ENCODE results near the gene LIMK1.
"Not testable (repeated sequence)": the region's sequence is repeated elsewhere in the genome, so short reads cannot be mapped to it uniquely, and the experiment has no call there.

LIMK1 gene

GRCh38 chr7:74083117-74083876 is at the start of gene LIMK1:
Gene LIMK1 (plus strand): TSS chr7:74083804. CDS start chr7:74083991, 187 bp downstream.
- peak; percentile 80 to 87 for DNase-seq

- DNase-seq: no peak
Measured at GRCh38 chr7:74037609-74038008, 46.0 kb upstream of the LIMK1 start.

GRCh38 chr7:74038194-74038961 is 45.2 kb upstream of the LIMK1 start:
- no peak for DNase-seq

DNA sequence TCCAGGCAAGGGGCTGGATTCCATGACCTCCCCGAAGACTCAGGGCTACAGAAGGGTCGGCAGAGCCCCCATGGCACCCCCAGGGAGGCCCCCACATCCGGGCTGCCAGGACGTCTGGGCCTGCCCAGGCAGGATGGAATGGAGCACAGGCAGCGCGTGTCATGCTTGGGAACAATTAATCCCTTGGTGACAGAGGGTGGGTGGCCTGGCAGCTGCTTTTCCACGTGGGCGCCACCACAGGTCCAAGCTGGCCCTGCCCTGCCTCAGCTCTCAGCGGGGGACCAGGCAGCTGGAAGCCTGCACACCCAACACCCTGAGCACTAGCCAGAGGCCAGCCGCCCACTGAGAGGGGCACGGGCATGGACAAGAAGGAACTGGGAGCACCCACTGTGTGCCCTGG is 44.3 kb upstream of the LIMK1 start:
- DNase-seq: no peak

- no peak for DNase-seq
Measured at GRCh38 chr7:74040101-74040790, 43.4 kb upstream of the LIMK1 start.

DNA sequence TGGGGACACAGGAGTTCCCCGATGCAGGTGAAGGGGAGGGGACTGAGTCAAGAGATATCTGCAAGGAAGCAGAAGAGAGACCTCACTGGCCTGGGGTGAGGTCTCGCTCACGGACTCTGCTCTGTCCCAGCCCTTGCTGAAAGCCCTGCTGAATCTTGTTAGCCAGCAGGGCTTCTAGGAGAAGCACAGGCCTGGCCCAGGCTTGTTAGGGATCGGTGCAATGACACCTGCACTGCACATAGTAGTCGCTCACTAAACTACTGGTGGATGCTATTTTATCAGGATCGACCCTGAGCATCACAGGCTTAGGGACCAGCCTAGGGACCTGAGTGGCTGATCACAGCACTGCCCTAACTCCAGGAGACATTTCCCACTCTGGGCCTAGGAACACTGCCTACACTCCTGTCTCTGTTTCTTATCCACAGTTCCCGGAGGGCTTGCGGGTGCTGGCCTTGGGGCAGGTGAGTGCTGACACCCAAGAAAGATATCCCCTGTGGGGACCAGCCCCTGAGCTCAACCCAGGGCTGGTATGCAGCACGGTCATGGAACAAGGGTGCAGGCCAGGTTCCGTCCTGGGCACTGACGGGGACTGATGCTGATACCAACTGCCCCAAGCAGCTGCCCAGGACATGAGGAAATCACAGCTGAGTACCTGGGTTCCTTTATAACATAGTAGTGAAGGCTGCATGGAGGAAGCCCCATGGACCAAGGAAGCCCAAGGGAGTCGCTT is 42.6 kb upstream of the LIMK1 start:
- no peak for DNase-seq

GRCh38 chr7:74042746-74043522 is 40.7 kb upstream of the LIMK1 start:
- DNase-seq: no peak

- no peak for DNase-seq
Measured at GRCh38 chr7:74043523-74043951, 40.1 kb upstream of the LIMK1 start.

DNA sequence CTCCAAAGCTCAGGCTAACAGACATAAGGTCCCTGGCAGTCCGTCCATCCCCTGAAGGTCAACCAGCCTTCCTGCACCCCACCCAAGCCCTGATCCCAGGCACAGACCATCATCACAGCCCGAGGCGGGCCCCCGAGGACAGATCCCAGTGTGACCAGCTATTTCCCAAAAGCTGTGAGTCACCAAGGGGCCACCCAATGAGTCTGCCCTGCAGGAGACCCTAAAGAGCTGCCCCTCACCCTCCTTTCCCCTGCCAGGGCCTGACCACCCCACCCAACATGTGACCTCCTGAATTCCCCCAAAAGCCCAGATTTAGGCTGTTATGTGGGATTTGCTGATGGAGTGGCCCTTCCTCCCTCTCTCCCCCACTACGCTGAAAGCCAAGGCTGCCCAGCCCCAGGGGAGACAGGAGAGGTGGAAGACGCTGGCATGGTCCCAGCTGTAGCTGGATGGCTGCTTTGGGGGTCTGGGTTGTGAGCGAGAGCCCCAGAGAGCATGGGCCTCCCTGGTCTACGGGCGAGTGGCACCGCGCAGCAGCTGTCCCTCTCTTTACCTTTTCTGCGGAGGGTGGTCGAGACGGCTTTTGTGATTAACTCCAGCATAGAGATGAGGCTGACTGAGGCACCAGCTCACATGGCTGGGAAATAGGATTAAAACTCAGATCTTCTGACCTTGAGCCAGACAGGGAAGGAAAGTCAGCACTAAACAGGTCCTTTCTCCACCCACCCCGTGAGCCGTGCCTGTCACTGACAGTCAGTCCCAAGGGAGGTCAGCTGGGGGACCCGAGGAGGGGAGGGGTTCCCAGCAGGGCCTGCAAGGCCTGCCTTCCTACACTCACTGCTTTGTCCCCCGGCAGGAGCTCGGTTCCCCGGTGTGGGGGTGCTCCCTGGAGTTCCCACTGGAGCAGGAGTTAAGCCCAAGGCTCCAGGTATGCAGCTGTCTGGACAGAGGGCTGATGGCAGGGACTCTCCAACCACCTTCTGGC is 38.9 kb upstream of the LIMK1 start:
- no peak for DNase-seq

DNA sequence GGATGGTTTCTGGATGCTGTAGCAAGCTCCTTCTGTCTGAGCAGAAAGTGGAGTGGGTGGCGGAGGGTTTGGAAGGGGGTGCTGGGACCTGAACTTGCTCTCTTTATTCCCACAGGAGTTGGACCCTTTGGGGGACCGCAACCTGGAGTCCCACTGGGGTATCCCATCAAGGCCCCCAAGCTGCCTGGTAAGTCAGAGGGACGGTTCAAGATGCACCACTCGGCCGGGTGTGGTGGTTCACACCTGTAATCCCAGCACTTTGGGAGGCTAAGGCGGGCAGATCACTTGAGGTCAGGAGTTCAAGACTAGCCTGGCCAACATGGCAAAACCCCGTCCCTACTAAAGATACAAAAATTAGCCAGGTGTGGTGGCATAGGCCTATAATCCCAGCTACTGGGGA is 37.0 kb upstream of the LIMK1 start:
- DNase-seq: not testable (repeated sequence)

DNA sequence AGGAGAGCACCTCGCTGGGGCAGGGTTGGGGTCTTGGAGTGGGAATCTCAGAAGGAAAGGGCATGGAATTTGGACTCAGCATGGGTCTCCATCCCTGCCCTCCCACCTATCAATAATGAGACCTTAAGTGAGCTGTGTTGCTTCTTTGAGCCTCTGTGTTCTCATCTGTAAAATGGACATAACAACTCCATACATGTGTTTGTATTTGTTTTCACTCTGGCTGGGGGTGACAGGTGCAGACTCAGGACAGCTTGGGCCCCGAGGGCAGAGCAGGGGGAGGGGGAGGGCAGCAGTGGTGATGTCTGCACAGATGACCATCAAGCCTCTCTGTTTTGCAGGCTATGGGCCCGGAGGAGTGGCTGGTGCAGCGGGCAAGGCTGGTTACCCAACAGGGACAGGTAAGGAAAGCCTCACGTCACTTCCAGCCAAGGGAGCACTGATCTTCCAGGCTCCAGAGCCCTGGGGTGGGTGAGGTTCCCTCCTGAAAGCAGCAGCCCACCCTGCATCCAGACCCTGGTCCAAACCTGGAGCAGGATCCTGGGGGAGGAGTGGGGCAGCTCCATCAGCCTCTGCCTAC is 35.7 kb upstream of the LIMK1 start:
- no peak for DNase-seq

GRCh38 chr7:74048999-74049599 is 34.5 kb upstream of the LIMK1 start:
- DNase-seq: no peak

- DNase-seq: no peak
Measured at GRCh38 chr7:74049997-74050798, 33.4 kb upstream of the LIMK1 start.

DNA sequence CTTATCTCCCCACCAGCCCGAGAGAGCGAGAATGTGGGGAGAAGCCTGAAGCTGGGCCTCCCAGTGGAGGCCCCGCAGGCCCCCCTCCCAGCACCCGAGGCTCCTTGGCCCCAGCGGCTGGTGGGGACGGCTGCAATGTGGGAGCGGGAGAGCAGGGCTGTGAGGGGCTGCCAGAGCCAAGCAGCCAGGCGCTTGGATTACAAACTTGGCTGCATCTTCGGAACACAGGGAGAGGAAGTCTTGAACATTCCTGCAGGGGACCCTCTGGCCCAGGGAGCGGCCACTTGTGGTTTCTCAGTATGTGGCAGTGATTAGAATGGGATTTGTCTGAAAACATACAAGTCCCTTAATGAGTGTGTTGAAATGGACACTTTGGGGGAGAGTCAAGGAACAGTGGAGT is 32.4 kb upstream of the LIMK1 start:
- DNase-seq: no peak

DNA sequence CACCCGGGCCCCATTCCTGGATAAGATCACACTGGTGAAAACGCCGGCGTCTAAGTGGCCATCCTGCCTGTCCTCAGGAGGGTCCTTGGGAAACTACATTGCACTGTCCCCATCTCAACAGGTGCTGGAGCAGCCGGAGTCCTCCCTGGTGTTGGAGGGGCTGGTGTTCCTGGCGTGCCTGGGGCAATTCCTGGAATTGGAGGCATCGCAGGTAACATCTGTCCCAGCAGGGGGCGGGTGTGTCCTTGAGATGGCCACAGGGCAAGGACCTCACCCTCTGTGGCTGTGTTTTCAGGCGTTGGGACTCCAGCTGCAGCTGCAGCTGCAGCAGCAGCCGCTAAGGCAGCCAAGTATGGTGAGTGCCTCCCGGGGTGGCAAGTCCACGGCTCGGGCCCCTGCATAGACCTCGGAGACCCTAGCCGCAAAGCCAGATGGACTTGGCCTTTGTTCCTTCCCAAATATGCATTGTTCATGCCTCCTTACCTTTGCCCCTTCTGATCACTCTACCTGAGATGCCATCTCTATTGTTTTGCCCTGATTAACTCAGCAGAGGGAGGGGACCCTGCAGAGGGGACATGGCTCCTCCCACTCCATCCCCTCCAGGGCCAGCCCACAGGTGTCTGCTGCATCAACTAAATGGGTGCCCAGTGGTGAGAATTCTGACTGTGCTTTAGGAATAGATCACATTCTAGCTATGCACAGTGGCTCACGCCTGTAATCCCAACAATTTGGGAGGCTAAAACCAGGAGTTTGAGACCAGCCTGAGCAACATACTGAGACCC is 31.8 kb upstream of the LIMK1 start:
- DNase-seq: no peak

DNA sequence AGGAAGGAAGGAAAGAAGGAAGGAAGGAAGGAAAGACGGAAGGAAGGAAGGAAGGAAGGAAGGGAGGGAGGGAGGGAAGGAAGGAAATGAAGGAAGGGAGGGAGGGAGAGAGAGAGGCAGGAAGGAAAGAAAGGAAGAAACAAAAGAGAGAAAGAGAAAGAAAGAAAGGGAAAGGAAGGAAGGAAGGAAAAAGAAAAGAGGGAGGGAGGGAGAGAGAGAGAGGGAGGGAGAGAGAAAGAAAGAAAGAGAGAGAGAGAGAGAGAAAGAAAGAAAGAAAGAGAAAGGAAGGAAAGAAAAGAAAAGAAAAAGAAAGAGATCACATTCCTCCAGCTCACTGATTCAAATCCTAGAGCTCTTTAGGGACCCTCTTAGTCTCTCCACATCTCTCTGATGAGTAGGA is 31.0 kb upstream of the LIMK1 start:
- no peak for DNase-seq

GRCh38 chr7:74053589-74054186 is 29.9 kb upstream of the LIMK1 start:
- no peak for DNase-seq

Data from CD4-positive, alpha-beta T cell treated with Interleukin-4 for 1 hour (primary cell).